GM12878 (cell line): ENCODE measurements around the gene HMCN1. TPM values are rescaled to one million over a fixed set of nuclear protein-coding genes. Genes with fewer than 3 reads are reported as not detected.

ENCODE experiments used
- ASH2L ChIP-seq: fragments of 300-600, 200-600 bp; sonication (generic); IDR thresholded peaks from 2 replicates; pipeline ENCODE4 v1.6.1; 2017; ENCODE audit warnings: low read depth, mild to moderate bottlenecking, borderline replicate concordance
- BCL11A ChIP-seq: IDR thresholded peaks from 2 replicates; pipeline ENCODE4 v1.6.1; 2011; ENCODE audit warnings: low read depth, low read length
- CBX3 ChIP-seq: fragments of 200-600 bp; sonication (generic); IDR thresholded peaks from 2 replicates; pipeline ENCODE4 v1.6.1; 2016; ENCODE audit warnings: low read depth, borderline replicate concordance
- CREM ChIP-seq: IDR thresholded peaks from 2 replicates; pipeline ENCODE4 v1.6.1; 2014; ENCODE audit warnings: antibody characterized with exemption, low read depth
- EGR1 ChIP-seq, 2 experiments: IDR thresholded peaks; 1 replicate in 1 of 2; 2 replicates in 1 of 2; pipeline ENCODE4 v1.6.1; 2011 to 2012; ENCODE audit warnings: low read depth in 2 of 2, low read length in 2 of 2, borderline replicate concordance in 1 of 2, mild to moderate bottlenecking in 1 of 2, moderate library complexity in 1 of 2
- IKZF2 ChIP-seq, 2 experiments: fragments of 450-650 bp; IDR thresholded peaks; 2 replicates each; pipeline ENCODE4 v1.6.1; 2017; ENCODE audit warnings: mild to moderate bottlenecking in 2 of 2, moderate library complexity in 2 of 2
- IRF3 ChIP-seq: fragments of 450-650 bp; IDR thresholded peaks from 2 replicates; pipeline ENCODE4 v1.6.1; 2014; ENCODE audit warnings: mild to moderate bottlenecking
- IRF4 ChIP-seq: IDR thresholded peaks from 2 replicates; pipeline ENCODE4 v1.6.1; 2011; ENCODE audit warnings: low read depth, low read length
- JUNB ChIP-seq: IDR thresholded peaks from 2 replicates; pipeline ENCODE4 v1.6.1; 2016; ENCODE audit warnings: antibody characterized with exemption, mild to moderate bottlenecking
- KDM1A ChIP-seq: fragments of 200-600 bp; sonication (generic); IDR thresholded peaks from 2 replicates; pipeline ENCODE4 v1.6.1; 2016; ENCODE audit warnings: borderline replicate concordance
- LARP7 ChIP-seq: fragments of 450-650 bp; IDR thresholded peaks from 2 replicates; pipeline ENCODE4 v1.6.1; 2017; ENCODE audit warnings: mild to moderate bottlenecking
- MXI1 ChIP-seq: fragments of 150-350 bp; IDR thresholded peaks from 2 replicates; pipeline ENCODE4 v1.6.1; 2011; ENCODE audit warnings: low read depth, mild to moderate bottlenecking, inconsistent platforms, low read length, improper control_type of control experiment
- MYB ChIP-seq: fragments of 150-350 bp; IDR thresholded peaks from 2 replicates; pipeline ENCODE4 v1.6.1; 2014; ENCODE audit warnings: mild to moderate bottlenecking, low read depth, low read length, borderline replicate concordance
- NFIC ChIP-seq: IDR thresholded peaks from 2 replicates; pipeline ENCODE4 v1.6.1; 2012; ENCODE audit warnings: low read depth, mild to moderate bottlenecking, inconsistent platforms, low read length, moderate library complexity
- RCOR1 ChIP-seq: conservative IDR thresholded peaks from 2 replicates; pipeline ENCODE4 v1.6.1; 2012; ENCODE audit warnings: low read depth, low read length, improper control_type of control experiment
- REST ChIP-seq: IDR thresholded peaks from 2 replicates; pipeline ENCODE4 v1.6.1; 2012; ENCODE audit warnings: mild to moderate bottlenecking, low read depth, low read length
- SPI1 ChIP-seq: IDR thresholded peaks from 2 replicates; pipeline ENCODE4 v1.6.1; 2011; ENCODE audit warnings: low read depth, mild to moderate bottlenecking, low read length, moderate library complexity, borderline replicate concordance; ENCODE audit not compliant: insufficient read depth
- STAT1 ChIP-seq: fragments of 450-650 bp; conservative IDR thresholded peaks from 2 replicates; pipeline ENCODE4 v1.6.1; 2014; ENCODE audit warnings: antibody characterized with exemption, mild to moderate bottlenecking
- TARDBP ChIP-seq: IDR thresholded peaks from 2 replicates; pipeline ENCODE4 v1.6.1; 2016; ENCODE audit warnings: borderline replicate concordance
- YBX1 ChIP-seq: fragments of 450-650 bp; IDR thresholded peaks from 2 replicates; pipeline ENCODE4 v1.6.1; 2016; ENCODE audit warnings: antibody characterized with exemption
- polyA plus RNA-seq, 11 experiments: library from polyadenylated mRNA; depleted of rRNA in 4 of 11; unstranded in 6 of 11; stranded (reverse) in 5 of 11; fragments of >200 nt; fragmentation: Nextera tagmentation in 4 of 11; fragmentation: Illumina TruSeq in 1 of 11; extraction: Ambion mirVana in 4 of 11; extraction: Trizol in 1 of 11; gene quantifications; 1 replicate in 1 of 11; 2 replicates in 10 of 11; pipeline versions ENCODE4 v1.2.1 to v1.2.3, GENCODE V29; 2011 to 2016; ENCODE audit warnings: inconsistent platforms in 2 of 11, missing spikeins in 2 of 11, low read depth in 1 of 11
- total RNA-seq, 4 experiments: library from RNA; depleted of rRNA in 3 of 4; stranded (reverse); fragments of >200 nt in 3 of 4; fragmentation: Illumina TruSeq in 1 of 4; extraction: Trizol in 1 of 4; gene quantifications; 2 replicates each; pipeline versions ENCODE4 v1.2.1 to v1.2.3, GENCODE V29; 2013 to 2021
- TF ChIP-seq, protein P1 (sequence below): fragments of 150-350 bp; IDR thresholded peaks from 2 replicates; pipeline ENCODE4 v1.6.1; 2016; ENCODE audit warnings: low read depth, low read length

HMCN1 gene
- total and polyA plus RNA-seq, 10 of the 15 experiments (the other 5 are each of a cell fraction or from before 2014, with no cell fraction given): under 0.01 to 0.07 TPM; not detected in 8

DNA sequence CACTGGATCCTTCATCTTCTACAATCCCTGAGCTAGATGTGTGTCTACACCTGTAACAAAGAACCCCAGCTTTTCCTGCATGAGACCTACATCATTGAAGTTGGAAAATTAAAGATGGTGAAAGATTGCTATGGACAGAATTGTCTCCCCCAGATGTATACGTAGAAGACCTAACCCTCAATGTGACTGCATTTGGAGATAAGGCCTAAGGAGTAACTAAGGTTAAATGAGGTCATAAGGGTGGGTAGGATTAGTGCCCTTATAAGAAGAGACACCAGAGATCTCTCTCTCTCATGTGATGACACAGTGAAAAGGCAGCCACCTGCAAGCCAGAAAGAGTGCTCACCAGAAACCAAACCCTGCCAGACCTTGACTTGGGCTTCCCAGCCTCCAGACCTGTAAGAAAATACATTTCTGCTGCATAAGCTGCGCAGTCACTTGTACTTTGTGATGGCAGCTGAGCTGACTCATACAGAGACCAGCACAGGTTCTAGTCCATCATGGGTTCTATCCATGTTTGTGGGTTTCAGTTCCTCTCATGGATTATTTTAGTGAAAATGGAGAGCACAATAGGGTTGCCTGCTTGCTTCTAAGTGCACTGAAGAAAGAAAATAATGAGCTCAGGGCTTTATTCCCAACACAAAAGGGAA, 460.0 kb downstream of the HMCN1 start (continued):
- TF ChIP-seq IRF3: no peak
- no peak for TF ChIP-seq TARDBP
- no peak for TF ChIP-seq ASH2L
- TF ChIP-seq KDM1A: no peak
- no peak for TF ChIP-seq YBX1
- no peak for TF ChIP-seq MYB
- peak; percentile 71 to 72 for TF ChIP-seq IKZF2 (IDR thresholded peaks at IDR 0.05)
- TF ChIP-seq STAT1: no peak
- TF ChIP-seq BCL11A: peak; percentile 71; the same call in 1 of the 2 replicates
- TF ChIP-seq IRF4: peak; percentile 91
- TF ChIP-seq MXI1: no peak
- no peak for TF ChIP-seq REST
- TF ChIP-seq RCOR1: no peak
- TF ChIP-seq LARP7: no peak
- no peak for TF ChIP-seq EGR1 (IDR thresholded peaks at IDR 0.05; ENCODE audit: borderline replicate concordance in 1 of 2, low read depth in 2 of 2, low read length in 2 of 2)
- TF ChIP-seq SPI1: peak; percentile 96
- no peak for TF ChIP-seq CREM
- TF ChIP-seq, protein P1, sequence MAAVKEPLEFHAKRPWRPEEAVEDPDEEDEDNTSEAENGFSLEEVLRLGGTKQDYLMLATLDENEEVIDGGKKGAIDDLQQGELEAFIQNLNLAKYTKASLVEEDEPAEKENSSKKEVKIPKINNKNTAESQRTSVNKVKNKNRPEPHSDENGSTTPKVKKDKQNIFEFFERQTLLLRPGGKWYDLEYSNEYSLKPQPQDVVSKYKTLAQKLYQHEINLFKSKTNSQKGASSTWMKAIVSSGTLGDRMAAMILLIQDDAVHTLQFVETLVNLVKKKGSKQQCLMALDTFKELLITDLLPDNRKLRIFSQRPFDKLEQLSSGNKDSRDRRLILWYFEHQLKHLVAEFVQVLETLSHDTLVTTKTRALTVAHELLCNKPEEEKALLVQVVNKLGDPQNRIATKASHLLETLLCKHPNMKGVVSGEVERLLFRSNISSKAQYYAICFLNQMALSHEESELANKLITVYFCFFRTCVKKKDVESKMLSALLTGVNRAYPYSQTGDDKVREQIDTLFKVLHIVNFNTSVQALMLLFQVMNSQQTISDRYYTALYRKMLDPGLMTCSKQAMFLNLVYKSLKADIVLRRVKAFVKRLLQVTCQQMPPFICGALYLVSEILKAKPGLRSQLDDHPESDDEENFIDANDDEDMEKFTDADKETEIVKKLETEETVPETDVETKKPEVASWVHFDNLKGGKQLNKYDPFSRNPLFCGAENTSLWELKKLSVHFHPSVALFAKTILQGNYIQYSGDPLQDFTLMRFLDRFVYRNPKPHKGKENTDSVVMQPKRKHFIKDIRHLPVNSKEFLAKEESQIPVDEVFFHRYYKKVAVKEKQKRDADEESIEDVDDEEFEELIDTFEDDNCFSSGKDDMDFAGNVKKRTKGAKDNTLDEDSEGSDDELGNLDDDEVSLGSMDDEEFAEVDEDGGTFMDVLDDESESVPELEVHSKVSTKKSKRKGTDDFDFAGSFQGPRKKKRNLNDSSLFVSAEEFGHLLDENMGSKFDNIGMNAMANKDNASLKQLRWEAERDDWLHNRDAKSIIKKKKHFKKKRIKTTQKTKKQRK: no peak
- no peak for TF ChIP-seq CBX3
- peak; percentile 74 for TF ChIP-seq JUNB
- peak; percentile 51; the same call in 1 of the 2 replicates for TF ChIP-seq NFIC
